Stomach (tissue), 4 donors: ENCODE measurements around the gene KCNK2.

Experiments used
- CTCF ChIP-seq, 7 experiments: fragments of 450-650 bp in 4 of 7; fragments of 200-600 bp in 3 of 7; sonication (generic) in 3 of 7; IDR thresholded peaks; one replicate each; pipeline ENCODE4 v1.5.1; 2016 to 2019; ENCODE audit warnings: antibody characterized with exemption in 7 of 7, control low read depth in 2 of 7, mild to moderate bottlenecking in 1 of 7
- EP300 ChIP-seq: sonication (generic); formaldehyde crosslinking; IDR thresholded peaks from one replicate; pipeline ENCODE4 v1.6.1; 2017; ENCODE audit warnings: antibody characterized with exemption
- POLR2A ChIP-seq, 4 donors: fragments of 450-650 bp; IDR thresholded peaks; one replicate each; pipeline ENCODE4 v1.6.1; 2016; ENCODE audit warnings: antibody characterized with exemption in 4 of 4, control low read depth in 2 of 4, mild to moderate bottlenecking in 1 of 4, moderate library complexity in 1 of 4

GRCh38 chr1:215131291-215131690 lies 48.8 kb downstream of the KCNK2 start:
- TF ChIP-seq CTCF (IDR thresholded peaks at IDR 0.05) (no peak), POLR2A (IDR thresholded peaks at IDR 0.05) (no peak), EP300 (no peak)
